HEK293 (cell line): ENCODE measurements around the gene CACNB4.
"Not testable (repeated sequence)": the region's sequence is repeated elsewhere in the genome, so short reads cannot be mapped to it uniquely, and the experiment has no call there.

Experiments
- CTCF ChIA-PET: fragments of 350-600 bp; formaldehyde crosslinking; extraction: SDS; loops from one replicate; lab custom pipeline; 2021; ENCODE audit warnings: antibody characterized with exemption; lab: Yijun Ruan, JAX
- POLR2A ChIA-PET: fragments of 300-600 bp; formaldehyde crosslinking; extraction: SDS; loops from one replicate; lab custom pipeline; 2020; ENCODE audit warnings: antibody characterized with exemption, inconsistent platforms; lab: Yijun Ruan, JAX
- H3K27ac ChIP-seq: fragments of 200-500 bp; sonication (Bioruptor generic); 2 replicates; pipeline ENCODE4 v1.5.1; 2014; ENCODE audit warnings: low read depth, low read length, control low read depth, inconsistent platforms; ENCODE audit errors: extremely low read depth
- H3K36me3 ChIP-seq, 2 experiments: fragments of 200-500 bp in 1 of 2; sonication (Bioruptor generic) in 1 of 2; 1 replicate in 1 of 2; 2 replicates in 1 of 2; pipeline ENCODE4 v1.5.1; 2014 to 2017; ENCODE audit warnings: inconsistent platforms in 2 of 2, low read length in 2 of 2; ENCODE audit not compliant: control insufficient read depth in 2 of 2, insufficient read depth in 1 of 2
- H3K4me1 ChIP-seq: fragments of 200-500 bp; sonication (Bioruptor generic); 2 replicates; pipeline ENCODE4 v1.5.1; 2014; ENCODE audit warnings: mild to moderate bottlenecking, low read length, inconsistent platforms; ENCODE audit not compliant: control insufficient read depth, insufficient read depth
- H3K4me3 ChIP-seq: 2 replicates; pipeline ENCODE4 v1.5.1; 2011; ENCODE audit warnings: low read depth, mild to moderate bottlenecking, control low read depth, low read length, moderate library complexity
- H3K9me3 ChIP-seq: fragments of 200-500 bp; sonication (Bioruptor generic); 2 replicates; pipeline ENCODE4 v1.5.1; 2014; ENCODE audit warnings: low read depth, low read length, inconsistent platforms; ENCODE audit not compliant: control insufficient read depth, insufficient read depth
- GLI2 ChIP-seq: fragments of 450-650 bp; formaldehyde crosslinking; IDR thresholded peaks from 2 replicates; pipeline ENCODE4; 2017; ENCODE audit warnings: missing biosample characterization, missing genetic modification characterization, low read depth, borderline replicate concordance
- GLI4 ChIP-seq: fragments of 450-650 bp; formaldehyde crosslinking; IDR thresholded peaks from 2 replicates; pipeline ENCODE4 v1.5.1; 2016; ENCODE audit warnings: missing biosample characterization, missing genetic modification characterization
- KLF16 ChIP-seq: fragments of 450-650 bp; formaldehyde crosslinking; IDR thresholded peaks from 2 replicates; pipeline ENCODE4 v1.5.1; 2017; ENCODE audit warnings: missing biosample characterization, missing genetic modification characterization
- SETDB1 ChIP-seq: IDR thresholded peaks from one replicate; pipeline ENCODE4 v1.6.1; 2017; ENCODE audit warnings: mild to moderate bottlenecking, low read length, moderate library complexity, mixed read lengths; ENCODE audit not compliant: insufficient read length
- YY2 ChIP-seq: fragments of 450-650 bp; formaldehyde crosslinking; IDR thresholded peaks from 2 replicates; pipeline ENCODE4 v1.5.1; 2016; ENCODE audit warnings: missing biosample characterization, missing genetic modification characterization
- ZBTB20 ChIP-seq: fragments of 450-650 bp; formaldehyde crosslinking; IDR thresholded peaks from 2 replicates; pipeline ENCODE4 v1.5.1; 2016; ENCODE audit warnings: missing biosample characterization, missing genetic modification characterization
- ZFP41 ChIP-seq: fragments of 450-650 bp; formaldehyde crosslinking; IDR thresholded peaks from 2 replicates; pipeline ENCODE4 v1.5.1; 2016; ENCODE audit warnings: missing biosample characterization, missing genetic modification characterization, borderline replicate concordance
- ZNF121 ChIP-seq: fragments of 450-650 bp; formaldehyde crosslinking; IDR thresholded peaks from 2 replicates; pipeline ENCODE4 v1.5.1; 2016; ENCODE audit warnings: missing biosample characterization, missing genetic modification characterization
- ZNF266 ChIP-seq: fragments of 450-650 bp; formaldehyde crosslinking; IDR thresholded peaks from 2 replicates; pipeline ENCODE4 v1.5.1; 2016; ENCODE audit warnings: missing biosample characterization, missing genetic modification characterization, low read depth
- ZNF274 ChIP-seq, 2 experiments: fragments of 200-500 bp in 1 of 2; fragments of 450-650 bp in 1 of 2; sonication (Bioruptor generic) in 1 of 2; formaldehyde crosslinking in 1 of 2; IDR thresholded peaks; 2 replicates each; pipeline versions ENCODE4 v1.5.1 to v1.6.1; 2014 to 2016; ENCODE audit warnings: borderline replicate concordance in 1 of 2, inconsistent platforms in 1 of 2, low read length in 1 of 2, missing biosample characterization in 1 of 2, missing genetic modification characterization in 1 of 2
- ZNF292 ChIP-seq: fragments of 450-650 bp; formaldehyde crosslinking; IDR thresholded peaks from 2 replicates; pipeline ENCODE4 v1.5.1; 2016; ENCODE audit warnings: low read depth, missing biosample characterization, missing genetic modification characterization, borderline replicate concordance
- ZNF335 ChIP-seq: fragments of 450-650 bp; formaldehyde crosslinking; conservative IDR thresholded peaks from 2 replicates; pipeline ENCODE4 v1.5.1; 2016; ENCODE audit warnings: missing biosample characterization, missing genetic modification characterization
- ZNF341 ChIP-seq: fragments of 450-650 bp; formaldehyde crosslinking; IDR thresholded peaks from 2 replicates; pipeline ENCODE4; 2016; ENCODE audit warnings: low read depth, missing biosample characterization, missing genetic modification characterization
- ZNF404 ChIP-seq: fragments of 450-650 bp; formaldehyde crosslinking; IDR thresholded peaks from 2 replicates; pipeline ENCODE4 v1.5.1; 2017; ENCODE audit warnings: missing biosample characterization, missing genetic modification characterization
- ZNF555 ChIP-seq: fragments of 450-650 bp; formaldehyde crosslinking; conservative IDR thresholded peaks from 2 replicates; pipeline ENCODE4 v1.5.1; 2017; ENCODE audit warnings: missing biosample characterization, mild to moderate bottlenecking, missing genetic modification characterization, inconsistent platforms
- ZNF621 ChIP-seq: fragments of 450-650 bp; formaldehyde crosslinking; IDR thresholded peaks from 2 replicates; pipeline ENCODE4 v1.5.1; 2017; ENCODE audit warnings: missing biosample characterization, missing genetic modification characterization
- ZNF639 ChIP-seq: fragments of 450-650 bp; formaldehyde crosslinking; IDR thresholded peaks from 2 replicates; pipeline ENCODE4 v1.5.1; 2016; ENCODE audit warnings: missing biosample characterization, missing genetic modification characterization
- ZNF707 ChIP-seq: fragments of 450-650 bp; formaldehyde crosslinking; IDR thresholded peaks from 2 replicates; pipeline ENCODE4 v1.5.1; 2016; ENCODE audit warnings: missing biosample characterization, missing genetic modification characterization
- ZNF76 ChIP-seq: fragments of 450-650 bp; formaldehyde crosslinking; IDR thresholded peaks from 2 replicates; pipeline ENCODE4; 2016; ENCODE audit warnings: low read depth, missing biosample characterization, missing genetic modification characterization, borderline replicate concordance
- ZNF785 ChIP-seq: fragments of 450-650 bp; formaldehyde crosslinking; IDR thresholded peaks from 2 replicates; pipeline ENCODE4 v1.5.1; 2016; ENCODE audit warnings: missing biosample characterization, missing genetic modification characterization
- ZNF830 ChIP-seq: fragments of 450-650 bp; IDR thresholded peaks from 2 replicates; pipeline ENCODE4 v1.5.0; 2018; ENCODE audit warnings: missing biosample characterization, missing genetic modification characterization, low read depth, mild to moderate bottlenecking, moderate library complexity
- ZSCAN30 ChIP-seq: fragments of 450-650 bp; IDR thresholded peaks from 2 replicates; pipeline ENCODE4 v1.5.1; 2018; ENCODE audit warnings: missing biosample characterization, mild to moderate bottlenecking, missing genetic modification characterization, moderate library complexity
- TF ChIP-seq, protein P1 (sequence below): fragments of 450-650 bp; IDR thresholded peaks from 2 replicates; pipeline ENCODE4 v1.5.1; 2018; ENCODE audit warnings: missing biosample characterization, missing genetic modification characterization
- TF ChIP-seq, protein P2 (sequence below): fragments of 450-650 bp; formaldehyde crosslinking; IDR thresholded peaks from 2 replicates; pipeline ENCODE4 v1.5.1; 2016; ENCODE audit warnings: missing biosample characterization, missing genetic modification characterization
- TF ChIP-seq, protein P3 (sequence below): fragments of 450-650 bp; formaldehyde crosslinking; IDR thresholded peaks from 2 replicates; pipeline ENCODE4 v1.5.1; 2017; ENCODE audit warnings: missing biosample characterization, missing genetic modification characterization

The CACNB4 gene

GRCh38 chr2:151943461-151943860 is 155.4 kb downstream of the CACNB4 start:
- Histone ChIP-seq H3K4me1 (peaks cover 5% of the 10 kb centered on the region), H3K27ac (no peak overlapping the region), H3K4me3 (no peak overlapping the region), H3K9me3 (no peaks in the 10 kb centered on the region), H3K36me3 (no peaks in the 10 kb centered on the region)
- CTCF ChIA-PET = interaction anchor here (0.7 kb wide), 1 partner anchor 429 kb away, joined by 3 read pairs; no protein-coding TSS in a partner anchor
- POLR2A ChIA-PET = no interaction called here
- no peak for TF ChIP-seq ZFP41 (tag by site-specific recombination)
- TF ChIP-seq KLF16 (tag by site-specific recombination) = no peak
- TF ChIP-seq, protein P1, sequence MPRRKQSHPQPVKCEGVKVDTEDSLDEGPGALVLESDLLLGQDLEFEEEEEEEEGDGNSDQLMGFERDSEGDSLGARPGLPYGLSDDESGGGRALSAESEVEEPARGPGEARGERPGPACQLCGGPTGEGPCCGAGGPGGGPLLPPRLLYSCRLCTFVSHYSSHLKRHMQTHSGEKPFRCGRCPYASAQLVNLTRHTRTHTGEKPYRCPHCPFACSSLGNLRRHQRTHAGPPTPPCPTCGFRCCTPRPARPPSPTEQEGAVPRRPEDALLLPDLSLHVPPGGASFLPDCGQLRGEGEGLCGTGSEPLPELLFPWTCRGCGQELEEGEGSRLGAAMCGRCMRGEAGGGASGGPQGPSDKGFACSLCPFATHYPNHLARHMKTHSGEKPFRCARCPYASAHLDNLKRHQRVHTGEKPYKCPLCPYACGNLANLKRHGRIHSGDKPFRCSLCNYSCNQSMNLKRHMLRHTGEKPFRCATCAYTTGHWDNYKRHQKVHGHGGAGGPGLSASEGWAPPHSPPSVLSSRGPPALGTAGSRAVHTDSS (tag by site-specific recombination) = no peak
- no peak for TF ChIP-seq ZNF404 (tag by site-specific recombination)
- TF ChIP-seq ZNF555 = no peak
- TF ChIP-seq GLI2 (tag by site-specific recombination) = no peak
- TF ChIP-seq ZNF121 (tag by site-specific recombination) = no peak
- no peak for TF ChIP-seq ZNF292 (tag by site-specific recombination)
- TF ChIP-seq ZNF266 (tag by site-specific recombination) = no peak
- no peak for TF ChIP-seq ZNF830 (tag by site-specific recombination)
- no peak for TF ChIP-seq GLI4

- H3K36me3 ChIP-seq, POLR2A ChIA-PET: not testable (repeated sequence)
These were observed 156.2 kb downstream of the CACNB4 start for GRCh38 chr2:151942540-151943205.

DNA sequence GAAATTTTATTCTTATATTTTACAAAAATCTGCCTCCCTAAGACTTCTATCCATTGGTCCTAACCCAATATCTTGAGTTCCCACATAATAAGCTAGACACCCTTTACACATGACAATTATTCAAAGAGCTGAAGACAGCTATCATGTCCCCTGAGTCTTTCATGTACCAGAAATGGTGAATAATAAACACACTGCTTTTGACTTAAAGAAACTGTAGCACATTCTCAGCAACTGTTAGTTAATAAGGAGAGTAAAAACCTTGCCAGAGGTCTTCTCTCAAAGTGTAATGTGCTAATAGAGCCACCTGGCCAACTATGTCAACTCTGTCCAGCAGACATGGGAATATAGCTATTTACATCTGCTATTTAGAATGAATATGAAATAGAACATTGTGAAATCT is 160.9 kb downstream of the CACNB4 start:
- H3K9me3 ChIP-seq = no peaks in the 10 kb centered on the region
- ChIA-PET CTCF (interaction anchor here (0.5 to 1.6 kb wide), 3 partner anchors 10 to 49 kb away, joined by 3 read pairs; no protein-coding TSS in a partner anchor), POLR2A (interaction anchor here (0.7 kb wide), 1 partner anchor 110 kb away, joined by 3 read pairs; the partner anchor contains the start of gene ARL5A)
- no peaks in the 10 kb centered on the region for H3K4me1 ChIP-seq
- no peaks in the 10 kb centered on the region for H3K36me3 ChIP-seq
- H3K4me3 ChIP-seq = no peak overlapping the region
- no peak overlapping the region for H3K27ac ChIP-seq
- TF ChIP-seq, protein P2, sequence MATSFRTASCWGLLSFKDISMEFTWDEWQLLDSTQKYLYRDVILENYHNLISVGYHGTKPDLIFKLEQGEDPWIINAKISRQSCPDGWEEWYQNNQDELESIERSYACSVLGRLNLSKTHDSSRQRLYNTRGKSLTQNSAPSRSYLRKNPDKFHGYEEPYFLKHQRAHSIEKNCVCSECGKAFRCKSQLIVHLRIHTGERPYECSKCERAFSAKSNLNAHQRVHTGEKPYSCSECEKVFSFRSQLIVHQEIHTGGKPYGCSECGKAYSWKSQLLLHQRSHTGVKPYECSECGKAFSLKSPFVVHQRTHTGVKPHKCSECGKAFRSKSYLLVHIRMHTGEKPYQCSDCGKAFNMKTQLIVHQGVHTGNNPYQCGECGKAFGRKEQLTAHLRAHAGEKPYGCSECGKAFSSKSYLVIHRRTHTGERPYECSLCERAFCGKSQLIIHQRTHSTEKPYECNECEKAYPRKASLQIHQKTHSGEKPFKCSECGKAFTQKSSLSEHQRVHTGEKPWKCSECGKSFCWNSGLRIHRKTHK = no peak
- TF ChIP-seq ZNF785 (tag by site-specific recombination) (no peak), ZNF274 (IDR thresholded peaks at IDR 0.05; ENCODE audit: low read length) (no peak), ZNF274 (tag by site-specific recombination; IDR thresholded peaks at IDR 0.05; ENCODE audit: borderline replicate concordance) (no peak), ZNF341 (tag by site-specific recombination) (no peak), ZNF121 (tag by site-specific recombination) (no peak), ZSCAN30 (no peak), YY2 (tag by site-specific recombination) (no peak), ZNF335 (tag by site-specific recombination) (no peak), ZNF621 (tag by site-specific recombination) (no peak), ZBTB20 (no peak), ZNF707 (tag by site-specific recombination) (no peak), ZNF76 (tag by site-specific recombination) (no peak), ZNF639 (tag by site-specific recombination) (no peak)
- TF ChIP-seq, protein P3, sequence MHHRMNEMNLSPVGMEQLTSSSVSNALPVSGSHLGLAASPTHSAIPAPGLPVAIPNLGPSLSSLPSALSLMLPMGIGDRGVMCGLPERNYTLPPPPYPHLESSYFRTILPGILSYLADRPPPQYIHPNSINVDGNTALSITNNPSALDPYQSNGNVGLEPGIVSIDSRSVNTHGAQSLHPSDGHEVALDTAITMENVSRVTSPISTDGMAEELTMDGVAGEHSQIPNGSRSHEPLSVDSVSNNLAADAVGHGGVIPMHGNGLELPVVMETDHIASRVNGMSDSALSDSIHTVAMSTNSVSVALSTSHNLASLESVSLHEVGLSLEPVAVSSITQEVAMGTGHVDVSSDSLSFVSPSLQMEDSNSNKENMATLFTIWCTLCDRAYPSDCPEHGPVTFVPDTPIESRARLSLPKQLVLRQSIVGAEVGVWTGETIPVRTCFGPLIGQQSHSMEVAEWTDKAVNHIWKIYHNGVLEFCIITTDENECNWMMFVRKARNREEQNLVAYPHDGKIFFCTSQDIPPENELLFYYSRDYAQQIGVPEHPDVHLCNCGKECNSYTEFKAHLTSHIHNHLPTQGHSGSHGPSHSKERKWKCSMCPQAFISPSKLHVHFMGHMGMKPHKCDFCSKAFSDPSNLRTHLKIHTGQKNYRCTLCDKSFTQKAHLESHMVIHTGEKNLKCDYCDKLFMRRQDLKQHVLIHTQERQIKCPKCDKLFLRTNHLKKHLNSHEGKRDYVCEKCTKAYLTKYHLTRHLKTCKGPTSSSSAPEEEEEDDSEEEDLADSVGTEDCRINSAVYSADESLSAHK (tag by site-specific recombination) = no peak

More at GRCh38 chr2:151942540-151943205, 156.2 kb downstream of the CACNB4 start:
- H3K27ac ChIP-seq, H3K4me1 ChIP-seq, H3K9me3 ChIP-seq, CTCF ChIA-PET, H3K4me3 ChIP-seq: not testable (repeated sequence)
- peak; percentile 57 for TF ChIP-seq SETDB1
